Islet of Langerhans (tissue), 1 donor: ENCODE measurements around the gene ZNF581.

ENCODE experiments used
- FAIRE-seq: peaks from one replicate; lab custom pipeline; 2011; peaks lifted over from hg19 to GRCh38; lab: Jason Lieb, UNC

Gene ZNF581

DNA sequence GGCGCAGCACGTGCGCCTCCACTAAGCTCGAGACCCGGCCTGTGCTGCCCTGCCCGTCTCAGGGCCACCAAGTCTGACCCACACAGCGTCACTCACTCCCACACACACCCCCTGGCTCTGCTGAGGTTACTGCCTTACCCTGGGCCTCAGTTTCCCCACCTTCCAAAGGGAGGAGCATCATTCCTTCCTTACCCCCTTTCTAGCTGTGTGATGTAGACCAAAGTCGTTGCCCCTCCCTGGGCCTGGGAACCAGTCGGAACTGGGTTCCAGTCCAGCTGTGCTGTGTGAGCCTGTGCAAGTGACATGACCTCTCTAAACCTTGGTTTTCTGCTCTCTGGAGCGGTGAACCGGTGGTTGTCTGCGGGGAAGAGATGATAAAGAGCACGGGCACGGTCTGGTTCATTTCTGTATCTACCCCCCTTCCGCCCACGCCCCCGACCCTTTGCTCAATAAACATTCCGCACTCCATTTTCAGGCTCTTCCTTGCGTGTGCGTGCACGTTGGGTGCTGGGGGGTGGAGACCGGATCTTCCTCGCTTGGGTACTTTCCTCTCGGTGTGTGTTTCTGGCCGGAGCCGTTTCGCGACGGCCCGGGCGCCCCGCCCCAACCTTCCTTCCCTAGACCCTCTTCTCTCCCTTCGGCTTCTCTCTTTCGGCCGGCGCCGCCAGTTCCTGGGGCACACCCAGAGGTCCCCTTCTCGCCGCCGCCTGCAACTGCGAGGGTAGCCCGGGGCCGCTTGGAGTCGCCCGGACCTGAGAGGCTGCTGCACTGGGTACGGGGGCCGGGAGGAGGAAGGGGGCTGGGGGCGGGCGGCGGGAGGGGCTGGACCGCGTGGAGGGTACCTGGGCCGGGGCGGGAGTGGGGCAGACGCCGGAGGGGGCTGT lies at the start of gene ZNF581:
ZNF581 (plus strand) TSS at position 647 of the 884 bp plus-strand sequence. CDS start 923 bp downstream, outside the sequence.
- no peak for FAIRE-seq

DNA sequence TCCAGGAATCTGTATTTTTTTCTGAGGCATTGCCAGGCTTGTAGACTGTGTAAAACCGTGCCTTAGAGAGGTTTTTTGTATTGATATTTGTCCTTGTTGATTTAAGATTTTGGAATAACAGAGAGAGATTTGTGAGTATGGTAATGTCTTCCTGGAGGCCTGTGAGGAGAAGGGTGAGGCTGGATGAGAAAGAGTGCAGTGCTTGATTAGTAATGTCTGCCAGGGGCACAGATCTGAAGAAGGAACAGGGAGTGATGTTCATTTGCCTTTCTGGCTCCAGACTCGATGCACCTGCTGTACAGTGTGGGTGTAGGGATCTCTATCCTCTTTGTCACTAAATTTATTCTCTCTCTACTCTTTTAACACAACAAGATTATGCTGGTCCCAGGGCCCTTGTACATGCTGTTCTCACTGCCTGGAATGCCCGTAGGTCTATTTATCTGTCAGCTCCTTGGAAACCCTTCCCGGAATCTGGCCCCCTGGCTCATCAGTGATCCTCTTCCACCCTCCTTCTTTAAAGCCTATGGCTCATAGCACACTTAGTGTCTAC lies 48.4 kb upstream of the ZNF581 start:
- no peak for FAIRE-seq

GRCh38 chr19:55596304-55596703 lies 47.1 kb upstream of the ZNF581 start:
- no peak for FAIRE-seq

- FAIRE-seq: no peak
Observed at GRCh38 chr19:55597501-55597921, 45.9 kb upstream of the ZNF581 start.

DNA sequence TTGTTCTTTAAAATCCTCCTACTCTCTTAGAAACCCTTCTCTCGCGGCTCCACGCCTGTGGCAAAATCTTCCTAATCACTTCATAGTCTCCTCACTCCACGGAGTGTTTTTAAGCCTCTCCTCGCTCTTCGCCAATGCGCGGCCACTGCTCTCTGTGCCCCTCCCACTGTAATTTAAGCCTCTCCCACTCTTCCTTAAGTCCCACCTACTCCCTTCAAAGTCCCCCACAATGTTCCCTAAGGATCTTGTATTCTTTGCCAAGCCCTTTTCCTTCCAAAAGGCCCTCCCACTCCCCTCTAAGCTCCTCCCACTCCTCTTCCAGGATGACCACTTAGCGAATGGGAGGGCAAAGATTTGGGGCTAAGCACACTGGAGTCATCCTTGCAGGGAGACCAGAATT lies 45.4 kb upstream of the ZNF581 start:
- FAIRE-seq: no peak

GRCh38 chr19:55598719-55599467 lies 44.6 kb upstream of the ZNF581 start:
- no peak for FAIRE-seq

DNA sequence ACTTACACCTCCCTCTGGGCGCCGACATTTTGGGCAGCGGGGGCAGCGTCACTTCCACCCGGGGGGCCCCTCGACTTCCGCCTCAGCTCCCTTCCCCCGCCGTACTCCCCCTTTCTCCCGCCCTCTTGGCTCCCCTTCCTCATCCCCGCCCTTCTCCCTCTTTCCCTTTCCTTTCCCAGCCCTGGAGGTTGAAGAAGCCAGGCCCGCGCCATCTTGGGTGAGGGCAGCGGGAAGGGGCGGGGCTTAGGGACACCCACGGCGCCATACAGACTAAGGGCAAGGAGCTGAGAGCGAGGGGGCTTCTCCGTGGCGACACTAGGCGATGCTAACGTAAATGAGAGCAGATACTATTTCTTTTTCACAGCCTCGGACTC lies 44.0 kb upstream of the ZNF581 start, which contains the start of gene FIZ1:
FIZ1 (minus strand) TSS at position 50 of the 374 bp plus-strand sequence. CDS start 1,652 bp downstream, outside the sequence.
- no peak for FAIRE-seq

DNA sequence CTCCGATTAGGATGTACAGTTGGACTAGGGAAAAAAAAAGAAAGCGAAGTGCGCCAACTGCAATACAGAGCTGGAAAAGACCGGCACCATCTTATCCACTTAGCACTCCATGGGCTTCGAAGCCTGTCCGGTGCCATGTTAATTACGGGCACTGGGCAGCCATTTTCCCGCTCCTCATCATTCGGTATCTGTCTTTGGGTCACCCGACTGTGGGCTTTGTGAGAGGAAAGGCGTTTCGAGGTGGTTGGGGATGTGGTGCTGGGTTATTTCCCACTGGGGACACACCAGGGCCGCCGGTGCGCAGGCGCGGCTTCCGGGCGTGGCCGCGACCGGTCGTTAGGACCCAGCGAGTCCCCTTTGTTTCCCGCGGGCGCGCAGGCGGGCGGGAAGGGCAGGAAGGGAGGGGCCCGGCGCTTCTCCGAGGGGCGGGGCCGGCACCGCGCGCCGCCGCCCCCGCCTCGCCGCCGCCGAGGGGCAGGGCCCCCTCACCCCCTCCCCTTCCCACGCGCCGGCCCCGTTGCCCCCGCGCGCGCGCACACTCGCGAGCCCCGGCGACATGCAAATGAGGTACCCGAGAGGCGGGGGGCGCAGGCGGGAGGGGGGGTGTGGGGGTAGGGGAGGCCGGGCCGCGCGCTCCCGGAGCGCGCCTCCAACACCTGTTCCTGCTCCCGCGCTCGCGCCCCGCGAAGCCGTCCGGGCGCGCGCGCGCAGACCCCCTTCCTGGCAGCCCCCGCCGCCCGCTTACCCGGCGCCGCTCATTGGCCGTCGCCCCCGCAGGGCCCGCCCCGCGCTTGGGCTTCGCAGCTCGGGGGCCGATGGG lies 43.4 kb upstream of the ZNF581 start, which contains the start of gene ZNF524:
ZNF524 (plus strand) TSS at position 447 of the 820 bp plus-strand sequence. CDS start 1,825 bp downstream, outside the sequence.
- FAIRE-seq: no peak

- no peak for FAIRE-seq
Observed at GRCh38 chr19:55600662-55601028, 42.8 kb upstream of the ZNF581 start.

DNA sequence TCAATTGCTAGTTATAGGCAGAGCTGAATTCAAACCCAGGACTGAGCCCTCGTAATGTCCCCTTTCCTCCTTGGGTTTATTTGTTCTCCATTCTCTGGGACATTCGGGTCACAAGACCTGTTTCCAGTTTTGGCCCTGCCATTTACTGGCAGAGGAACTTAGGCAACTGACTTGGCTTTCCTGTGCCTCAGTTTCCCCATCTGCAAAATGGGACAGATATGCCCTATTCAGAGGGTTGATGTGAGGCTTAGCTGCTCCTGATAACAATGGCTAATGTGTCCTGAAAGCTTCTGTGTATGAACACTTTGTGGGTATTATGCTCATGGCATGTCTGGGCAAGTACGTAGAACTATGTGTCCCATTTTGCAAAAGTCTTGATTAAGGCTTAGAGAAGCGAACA lies 42.4 kb upstream of the ZNF581 start:
- no peak for FAIRE-seq

GRCh38 chr19:55602104-55603001 lies 41.1 kb upstream of the ZNF581 start:
- FAIRE-seq: no peak

- FAIRE-seq: no peak
Observed at GRCh38 chr19:55603115-55603514, 40.3 kb upstream of the ZNF581 start.

- FAIRE-seq: no peak
Observed at GRCh38 chr19:55603581-55604292, 39.7 kb upstream of the ZNF581 start.

GRCh38 chr19:55605207-55605636 lies 38.2 kb upstream of the ZNF581 start:
- no peak for FAIRE-seq

DNA sequence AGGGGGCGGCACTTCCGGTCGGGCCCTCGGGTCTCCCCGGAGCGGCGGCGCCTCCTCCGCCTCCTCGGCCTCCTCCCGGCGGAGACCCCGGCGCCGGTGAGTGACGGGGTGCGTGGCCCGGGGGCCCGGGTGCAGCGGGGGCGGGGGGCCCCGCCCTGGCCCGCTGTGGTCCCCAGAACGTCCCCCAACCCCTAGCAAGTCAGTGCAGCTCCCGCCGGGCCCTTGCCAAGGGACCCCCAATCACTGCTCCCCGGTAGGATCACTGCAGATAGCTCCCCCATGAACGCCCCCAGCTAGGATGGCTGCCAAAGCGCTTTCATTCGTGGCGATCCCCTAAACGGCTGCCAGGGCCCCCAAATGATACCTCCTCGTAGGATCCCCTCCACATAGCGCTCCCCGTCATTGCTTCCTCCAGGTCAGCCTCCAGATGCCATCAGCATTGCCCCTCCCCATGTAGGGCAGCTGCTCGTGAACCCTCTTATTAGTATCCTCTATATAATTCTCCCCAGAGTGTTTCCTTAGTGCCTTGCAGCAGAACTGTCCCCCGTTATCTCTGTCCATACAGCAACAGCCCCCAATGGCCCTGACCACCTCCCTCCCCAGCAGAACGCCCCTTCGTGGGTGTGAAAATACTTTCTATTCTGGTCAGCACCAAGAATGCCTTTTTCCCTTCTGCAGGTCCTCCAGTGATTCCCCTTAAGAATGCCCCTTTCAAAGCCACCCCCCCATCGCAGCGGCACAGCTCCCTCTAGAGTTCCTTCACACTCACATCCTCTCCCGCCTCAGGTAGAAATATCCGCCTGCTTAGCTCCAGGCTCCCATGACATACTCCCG lies 37.6 kb upstream of the ZNF581 start, which contains the start of gene ZNF865:
ZNF865 (plus strand) TSS at position 11 of the 834 bp plus-strand sequence. CDS start 7,972 bp downstream, outside the sequence.
- no peak for FAIRE-seq

- FAIRE-seq: no peak
Observed at GRCh38 chr19:55606471-55606787, 37.0 kb upstream of the ZNF581 start.

- FAIRE-seq: no peak
Observed at GRCh38 chr19:55606817-55607216, 36.6 kb upstream of the ZNF581 start.

DNA sequence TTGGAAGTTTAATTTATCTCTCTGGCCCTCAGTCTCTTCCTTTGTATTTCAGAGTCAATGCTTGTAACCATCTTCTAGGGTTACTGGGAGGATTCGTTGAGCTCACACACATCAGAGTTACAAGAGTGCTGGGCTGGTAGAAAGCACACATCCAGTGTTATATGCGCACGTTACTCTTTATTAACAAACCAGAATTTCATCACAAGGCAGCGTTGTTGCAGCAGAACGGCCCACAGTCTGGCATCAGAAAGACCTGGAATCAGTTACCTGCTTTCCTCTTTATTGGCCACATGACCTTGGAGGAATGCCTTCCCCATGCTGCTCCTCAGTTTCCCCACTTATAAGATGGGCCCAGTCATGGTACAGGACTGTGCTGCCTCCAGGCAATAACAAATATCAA lies 34.1 kb upstream of the ZNF581 start:
- no peak for FAIRE-seq

GRCh38 chr19:55611300-55611982 lies 32.0 kb upstream of the ZNF581 start:
- no peak for FAIRE-seq
